ENCODE measurements around the gene TULP1. TPM values are rescaled to one million over a fixed set of nuclear protein-coding genes. Genes with fewer than 3 reads are reported as not detected.

TULP1 gene
- total and polyA plus RNA-seq, 2 experiments from 2014 or later: not detected

DNA sequence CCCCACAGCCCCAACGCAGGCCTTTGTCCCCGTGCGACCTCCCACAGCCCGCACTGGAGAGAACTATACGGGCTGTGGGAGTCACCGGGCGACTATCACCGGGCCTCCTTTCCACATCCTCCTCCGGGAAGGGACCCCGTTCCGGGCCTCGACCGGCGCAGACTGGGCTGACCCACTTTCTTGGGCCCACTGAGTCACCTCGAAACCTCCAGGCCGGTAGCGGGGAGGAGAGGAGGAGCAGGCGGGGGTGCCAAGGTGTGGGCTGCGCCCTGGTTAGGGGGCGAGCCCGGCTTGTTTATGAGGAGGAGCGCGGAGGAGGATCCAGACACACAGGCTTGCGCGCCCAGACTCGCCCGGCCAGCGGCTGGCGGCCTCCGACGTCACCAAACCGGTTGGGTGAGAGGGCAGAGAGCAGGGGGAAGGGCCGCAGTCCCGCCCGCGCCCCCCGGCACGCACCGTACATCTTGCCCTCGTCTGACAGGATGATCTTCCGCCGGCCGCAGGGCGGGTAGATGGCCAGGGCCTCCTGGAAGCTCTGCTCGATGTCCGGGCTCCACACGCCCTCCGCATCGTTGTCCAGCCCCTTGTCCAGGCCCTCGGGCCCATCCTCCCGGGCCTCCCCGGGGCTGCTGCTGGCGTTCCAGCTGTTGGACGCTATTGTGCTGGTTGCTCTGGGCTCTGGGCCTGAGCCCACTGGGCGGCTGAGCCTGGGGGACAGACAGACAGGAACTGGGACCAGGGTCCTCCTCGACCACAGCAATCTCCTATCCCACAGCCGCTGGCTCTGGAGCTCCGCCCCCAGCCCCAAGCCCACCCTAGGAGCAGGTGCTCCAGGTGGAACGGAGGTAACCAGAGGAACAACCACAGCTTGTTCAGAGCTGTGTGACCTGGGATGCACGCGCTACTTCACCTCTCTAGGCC is 26.4 kb downstream of the TULP1 start:
- H4K20me1 ChIP-seq (ENCODE audit: insufficient read depth): no peaks in the 10 kb centered on the region
- no peak overlapping the region for H3K4me2 ChIP-seq (ENCODE audit: unreplicated experiment)
- 83 to 89% methylated on average over 44 to 57 of the region's 61 CpGs for WGBS, 2 experiments (ENCODE audit: low coverage in 1 of 2, low lambda C conversion rate in 2 of 2, missing lambda C conversion rate in 2 of 2)
- peaks cover 63% of the 10 kb centered on the region for H3K79me2 ChIP-seq (ENCODE audit: insufficient read depth)
- no peaks in the 10 kb centered on the region for H3K9me3 ChIP-seq (ENCODE audit: low read depth)
- no peak for DNase-seq
- no peaks in the 10 kb centered on the region for H3F3A ChIP-seq (ENCODE audit: insufficient read depth)
- no peak overlapping the region for H2AFZ ChIP-seq
- no peaks in the 10 kb centered on the region for H3K36me3 ChIP-seq (ENCODE audit: low read depth)
- H3K4me1 ChIP-seq (ENCODE audit: insufficient read depth): peaks cover 31% of the 10 kb centered on the region
- TF ChIP-seq EZH2phosphoT487 (IDR thresholded peaks at IDR 0.05; ENCODE audit: insufficient read depth, low read depth): no peak
- TF ChIP-seq EZH2 (IDR thresholded peaks at IDR 0.05; ENCODE audit: insufficient read depth, poor library complexity, severe bottlenecking): no peak
- no peak overlapping the region for H3K9ac ChIP-seq
- H3K9me2 ChIP-seq (ENCODE audit: insufficient read depth): no peaks in the 10 kb centered on the region
- H3K27ac ChIP-seq: no peak overlapping the region
- in situ Hi-C loops (cut with MboI): no loop called here
- H3K4me3 ChIP-seq: no peak overlapping the region
- no peaks in the 10 kb centered on the region for H3K27me3 ChIP-seq (replicated peaks; ENCODE audit: insufficient read depth)

- no peak for TF ChIP-seq EZH2 (IDR thresholded peaks at IDR 0.05; ENCODE audit: insufficient read depth, poor library complexity, severe bottlenecking)
- TF ChIP-seq EZH2phosphoT487 (IDR thresholded peaks at IDR 0.05; ENCODE audit: insufficient read depth, low read depth): no peak
- peak; percentile 37 for DNase-seq
- in situ Hi-C loops (cut with MboI): no loop called here
- Histone ChIP-seq H3K27ac (0 out of 2 replicates have a peak overlapping the region, but pooled peaks have one; percentile 4), H3K4me2 (ENCODE audit: unreplicated experiment) (peak overlapping the region; percentile 28), H2AFZ (no peak overlapping the region), H3K4me1 (ENCODE audit: insufficient read depth) (peaks cover 29% of the 10 kb centered on the region), H3K9me2 (ENCODE audit: insufficient read depth) (no peaks in the 10 kb centered on the region), H3K27me3 (replicated peaks; ENCODE audit: insufficient read depth) (no peaks in the 10 kb centered on the region), H4K20me1 (ENCODE audit: insufficient read depth) (no peaks in the 10 kb centered on the region), H3K9ac (no peak overlapping the region), H3K9me3 (ENCODE audit: low read depth) (no peaks in the 10 kb centered on the region), H3K36me3 (ENCODE audit: low read depth) (no peaks in the 10 kb centered on the region), H3K4me3 (no peak overlapping the region), H3F3A (ENCODE audit: insufficient read depth) (no peaks in the 10 kb centered on the region), H3K79me2 (ENCODE audit: insufficient read depth) (peaks cover 54% of the 10 kb centered on the region)
- 74 to 75% methylated on average over 10 to 11 of the region's 11 CpGs for WGBS, 2 experiments (ENCODE audit: low coverage in 1 of 2, low lambda C conversion rate in 2 of 2, missing lambda C conversion rate in 2 of 2)
These were observed 27.3 kb downstream of the TULP1 start for GRCh38 chr6:35485402-35485877.

GRCh38 chr6:35484921-35485392 is 27.7 kb downstream of the TULP1 start:
- Histone ChIP-seq H3F3A (ENCODE audit: insufficient read depth) (no peaks in the 10 kb centered on the region), H3K4me2 (ENCODE audit: unreplicated experiment) (peak overlapping the region; percentile 28), H3K9me3 (ENCODE audit: low read depth) (no peaks in the 10 kb centered on the region), H3K9ac (no peak overlapping the region), H3K36me3 (ENCODE audit: low read depth) (no peaks in the 10 kb centered on the region), H3K9me2 (ENCODE audit: insufficient read depth) (no peaks in the 10 kb centered on the region), H3K4me3 (no peak overlapping the region), H3K79me2 (ENCODE audit: insufficient read depth) (peaks cover 51% of the 10 kb centered on the region), H3K27me3 (replicated peaks; ENCODE audit: insufficient read depth) (no peaks in the 10 kb centered on the region), H2AFZ (no peak overlapping the region), H4K20me1 (ENCODE audit: insufficient read depth) (no peaks in the 10 kb centered on the region), H3K4me1 (ENCODE audit: insufficient read depth) (peaks cover 26% of the 10 kb centered on the region), H3K27ac (0 out of 2 replicates have a peak overlapping the region, but pooled peaks have one; percentile 4)
- peak; percentile 69 for DNase-seq
- 89% methylated on average over 7 of the region's 7 CpGs for WGBS, 2 experiments (ENCODE audit: low coverage in 1 of 2, low lambda C conversion rate in 2 of 2, missing lambda C conversion rate in 2 of 2)
- in situ Hi-C loops (cut with MboI): no loop called here
- TF ChIP-seq EZH2phosphoT487 (IDR thresholded peaks at IDR 0.05; ENCODE audit: insufficient read depth, low read depth) (no peak), EZH2 (IDR thresholded peaks at IDR 0.05; ENCODE audit: insufficient read depth, poor library complexity, severe bottlenecking) (no peak)

- H3K4me2 ChIP-seq (ENCODE audit: unreplicated experiment): no peak overlapping the region
- in situ Hi-C loops (cut with MboI): no loop called here
- peaks cover 42% of the 10 kb centered on the region for H3K79me2 ChIP-seq (ENCODE audit: insufficient read depth)
These were observed 28.6 kb downstream of the TULP1 start for GRCh38 chr6:35483893-35484645.

More at GRCh38 chr6:35483893-35484645, 28.6 kb downstream of the TULP1 start:
- Histone ChIP-seq H3K4me1 (ENCODE audit: insufficient read depth) (peaks cover 21% of the 10 kb centered on the region), H3K27ac (no peak overlapping the region), H2AFZ (no peak overlapping the region), H4K20me1 (ENCODE audit: insufficient read depth) (no peaks in the 10 kb centered on the region), H3F3A (ENCODE audit: insufficient read depth) (no peaks in the 10 kb centered on the region), H3K4me3 (no peak overlapping the region), H3K27me3 (replicated peaks; ENCODE audit: insufficient read depth) (no peaks in the 10 kb centered on the region), H3K9me3 (ENCODE audit: low read depth) (no peaks in the 10 kb centered on the region), H3K9ac (no peak overlapping the region), H3K36me3 (ENCODE audit: low read depth) (no peaks in the 10 kb centered on the region), H3K9me2 (ENCODE audit: insufficient read depth) (no peaks in the 10 kb centered on the region)
- DNase-seq: no peak
- TF ChIP-seq EZH2 (IDR thresholded peaks at IDR 0.05; ENCODE audit: insufficient read depth, poor library complexity, severe bottlenecking) (no peak), EZH2phosphoT487 (IDR thresholded peaks at IDR 0.05; ENCODE audit: insufficient read depth, low read depth) (no peak)
- 90 to 93% methylated on average over 9 to 13 of the region's 13 CpGs for WGBS, 2 experiments (ENCODE audit: low coverage in 1 of 2, low lambda C conversion rate in 2 of 2, missing lambda C conversion rate in 2 of 2)
